ENCODE measurements around the gene CPNE2. TPM values are rescaled to one million over a fixed set of nuclear protein-coding genes. Genes with fewer than 3 reads are reported as not detected.

CPNE2 gene
- total RNA-seq, 1 experiment from 2014 or later, result 14.5 TPM

GRCh38 chr16:57110937-57111336, 18.6 kb downstream of the CPNE2 start:
- no peaks in the 10 kb centered on the region for H3K9me3 ChIP-seq (ENCODE audit: low read length)
- no peak overlapping the region for H3K4me2 ChIP-seq (ENCODE audit: low read length)
- H3K4me1 ChIP-seq (ENCODE audit: insufficient read depth, low read length), result no peaks in the 10 kb centered on the region
- ATAC-seq, result no peak
- H3K27ac ChIP-seq (ENCODE audit: low read length), result no peak overlapping the region
- H3K9me2 ChIP-seq (replicated peaks; ENCODE audit: low read length), result no peaks in the 10 kb centered on the region
- ChIA-PET POLR2A (ENCODE audit: unreplicated experiment) (no interaction called here), CTCF (no interaction called here)
- no peaks in the 10 kb centered on the region for H3K36me3 ChIP-seq (ENCODE audit: low read depth, low read length)
- no peaks in the 10 kb centered on the region for H3K79me2 ChIP-seq (ENCODE audit: low read length)
- H3F3A ChIP-seq (ENCODE audit: low read length, unreplicated experiment), result no peaks in the 10 kb centered on the region
- H3K4me3 ChIP-seq (ENCODE audit: low read length), result no peak overlapping the region
- no peaks in the 10 kb centered on the region for H4K20me1 ChIP-seq (ENCODE audit: low read length)
- H3K9ac ChIP-seq (ENCODE audit: low read length), result no peak overlapping the region
- DNase-seq, result no peak
- no TSS peak for BruUV-seq (replicated peaks)
- intact Hi-C loops (cut with micrococcal nuclease), result no loop called here
- TF ChIP-seq EZH2 (IDR thresholded peaks at IDR 0.05; ENCODE audit: low read length, unreplicated experiment) (no peak), EZH2phosphoT487 (IDR thresholded peaks at IDR 0.05; ENCODE audit: borderline replicate concordance, low read length) (no peak)
- TF ChIP-seq, protein P1, sequence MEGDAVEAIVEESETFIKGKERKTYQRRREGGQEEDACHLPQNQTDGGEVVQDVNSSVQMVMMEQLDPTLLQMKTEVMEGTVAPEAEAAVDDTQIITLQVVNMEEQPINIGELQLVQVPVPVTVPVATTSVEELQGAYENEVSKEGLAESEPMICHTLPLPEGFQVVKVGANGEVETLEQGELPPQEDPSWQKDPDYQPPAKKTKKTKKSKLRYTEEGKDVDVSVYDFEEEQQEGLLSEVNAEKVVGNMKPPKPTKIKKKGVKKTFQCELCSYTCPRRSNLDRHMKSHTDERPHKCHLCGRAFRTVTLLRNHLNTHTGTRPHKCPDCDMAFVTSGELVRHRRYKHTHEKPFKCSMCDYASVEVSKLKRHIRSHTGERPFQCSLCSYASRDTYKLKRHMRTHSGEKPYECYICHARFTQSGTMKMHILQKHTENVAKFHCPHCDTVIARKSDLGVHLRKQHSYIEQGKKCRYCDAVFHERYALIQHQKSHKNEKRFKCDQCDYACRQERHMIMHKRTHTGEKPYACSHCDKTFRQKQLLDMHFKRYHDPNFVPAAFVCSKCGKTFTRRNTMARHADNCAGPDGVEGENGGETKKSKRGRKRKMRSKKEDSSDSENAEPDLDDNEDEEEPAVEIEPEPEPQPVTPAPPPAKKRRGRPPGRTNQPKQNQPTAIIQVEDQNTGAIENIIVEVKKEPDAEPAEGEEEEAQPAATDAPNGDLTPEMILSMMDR (conservative IDR thresholded peaks at IDR 0.05; ENCODE audit: low read depth, low read length), result no peak
- H2AFZ ChIP-seq (ENCODE audit: low read length), result no peak overlapping the region
- H3K27me3 ChIP-seq (ENCODE audit: low read length), result no peaks in the 10 kb centered on the region

GRCh38 chr16:57111420-57111819, 19.0 kb downstream of the CPNE2 start:
- no peaks in the 10 kb centered on the region for H3K9me2 ChIP-seq (replicated peaks; ENCODE audit: low read length)
- no peak for DNase-seq
- no peak overlapping the region for H3K27ac ChIP-seq (ENCODE audit: low read length)
- TF ChIP-seq, protein P1 (conservative IDR thresholded peaks at IDR 0.05; ENCODE audit: low read depth, low read length), result no peak
- TF ChIP-seq EZH2phosphoT487 (IDR thresholded peaks at IDR 0.05; ENCODE audit: borderline replicate concordance, low read length), result no peak
- no peak for TF ChIP-seq EZH2 (IDR thresholded peaks at IDR 0.05; ENCODE audit: low read length, unreplicated experiment)
- no peaks in the 10 kb centered on the region for H4K20me1 ChIP-seq (ENCODE audit: low read length)
- BruUV-seq (replicated peaks), result no TSS peak
- no peak overlapping the region for H3K4me3 ChIP-seq (ENCODE audit: low read length)
- intact Hi-C loops (cut with micrococcal nuclease), result no loop called here
- CTCF ChIA-PET, result no interaction called here
- H3F3A ChIP-seq (ENCODE audit: low read length, unreplicated experiment), result no peaks in the 10 kb centered on the region
- H3K9ac ChIP-seq (ENCODE audit: low read length), result no peak overlapping the region
- POLR2A ChIA-PET (ENCODE audit: unreplicated experiment), result no interaction called here
- no peak for ATAC-seq
- no peaks in the 10 kb centered on the region for H3K27me3 ChIP-seq (ENCODE audit: low read length)
- no peaks in the 10 kb centered on the region for H3K9me3 ChIP-seq (ENCODE audit: low read length)
- H3K36me3 ChIP-seq (ENCODE audit: low read depth, low read length), result no peaks in the 10 kb centered on the region
- H2AFZ ChIP-seq (ENCODE audit: low read length), result no peak overlapping the region
- no peaks in the 10 kb centered on the region for H3K4me1 ChIP-seq (ENCODE audit: insufficient read depth, low read length)
- H3K79me2 ChIP-seq (ENCODE audit: low read length), result no peaks in the 10 kb centered on the region
- H3K4me2 ChIP-seq (ENCODE audit: low read length), result no peak overlapping the region

GRCh38 chr16:57112403-57113041, 20.1 kb downstream of the CPNE2 start:
- ChIA-PET CTCF (no interaction called here), POLR2A (ENCODE audit: unreplicated experiment) (no interaction called here)
- Histone ChIP-seq H3K4me2 (ENCODE audit: low read length) (no peak overlapping the region), H3K9me2 (replicated peaks; ENCODE audit: low read length) (no peaks in the 10 kb centered on the region), H2AFZ (ENCODE audit: low read length) (no peak overlapping the region), H3K27ac (ENCODE audit: low read length) (no peak overlapping the region), H3K79me2 (ENCODE audit: low read length) (no peaks in the 10 kb centered on the region), H3K9me3 (ENCODE audit: low read length) (no peaks in the 10 kb centered on the region), H3K27me3 (ENCODE audit: low read length) (no peaks in the 10 kb centered on the region), H3K4me1 (ENCODE audit: insufficient read depth, low read length) (no peaks in the 10 kb centered on the region), H4K20me1 (ENCODE audit: low read length) (no peaks in the 10 kb centered on the region), H3K36me3 (ENCODE audit: low read depth, low read length) (no peaks in the 10 kb centered on the region), H3F3A (ENCODE audit: low read length, unreplicated experiment) (no peaks in the 10 kb centered on the region), H3K4me3 (ENCODE audit: low read length) (no peak overlapping the region), H3K9ac (ENCODE audit: low read length) (no peak overlapping the region)
- BruUV-seq (replicated peaks), result no TSS peak
- intact Hi-C loops (cut with micrococcal nuclease), result no loop called here
- DNase-seq (no peak), ATAC-seq (no peak)
- no peak for TF ChIP-seq EZH2phosphoT487 (IDR thresholded peaks at IDR 0.05; ENCODE audit: borderline replicate concordance, low read length)
- no peak for TF ChIP-seq EZH2 (IDR thresholded peaks at IDR 0.05; ENCODE audit: low read length, unreplicated experiment)
- TF ChIP-seq, protein P1 (conservative IDR thresholded peaks at IDR 0.05; ENCODE audit: low read depth, low read length), result no peak
